GM21576 (cell line): Measurements from ENCODE around the gene PKP1.

Source experiments
- ATAC-seq: cut with Tn5 transposase; IDR thresholded peaks from one replicate; pipeline ENCODE4 v1.9.1; 2021; ENCODE audit warnings: mild to moderate bottlenecking, moderate library complexity; ENCODE audit not compliant: unreplicated experiment

The PKP1 gene

GRCh38 chr1:201277441-201277840 is 5.9 kb upstream of the PKP1 start:
- ATAC-seq: no peak

DNA sequence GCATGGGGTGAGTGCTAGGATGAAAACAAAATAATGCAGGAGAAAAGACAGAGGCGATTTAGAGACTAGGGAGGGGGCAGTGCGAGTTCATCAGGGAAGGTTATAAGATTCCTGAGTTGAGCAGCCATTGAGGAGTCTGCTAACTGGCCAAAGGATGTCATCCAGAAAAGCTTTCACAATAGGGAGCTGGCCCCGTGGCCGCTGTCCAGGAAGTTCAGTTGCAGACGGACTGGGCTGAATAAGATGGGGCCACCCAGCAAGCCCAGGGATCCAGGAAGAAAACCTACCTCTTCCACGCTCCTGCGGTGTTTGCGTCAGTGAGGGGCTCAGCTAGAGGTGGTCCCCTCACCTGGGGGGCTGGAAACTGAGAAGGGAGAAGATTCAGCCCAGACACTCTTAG is 4.0 kb upstream of the PKP1 start:
- no peak for ATAC-seq

- ATAC-seq: no peak
Observed at GRCh38 chr1:201280884-201281283, 2.4 kb upstream of the PKP1 start.

DNA sequence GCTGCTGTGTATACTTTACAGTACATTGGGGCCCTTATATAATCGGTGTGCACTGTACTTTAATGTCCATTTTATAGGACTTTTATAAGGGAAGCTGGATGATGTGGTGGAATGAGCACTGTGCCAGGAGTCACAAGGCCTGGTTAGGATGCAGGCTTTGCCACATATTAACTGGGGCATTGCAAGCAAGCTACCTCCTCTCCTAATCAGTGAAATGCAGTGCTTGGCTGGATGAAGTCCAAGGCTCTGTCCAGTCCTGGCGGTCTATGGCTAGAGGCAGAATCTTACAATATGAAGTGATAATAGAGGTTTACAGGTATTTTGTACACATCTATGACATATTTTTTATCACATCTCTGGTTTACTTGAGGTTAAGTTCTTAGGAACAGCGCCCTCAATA is 1.7 kb upstream of the PKP1 start:
- ATAC-seq: no peak

- ATAC-seq: no peak
Observed at GRCh38 chr1:201282216-201282615, 1.1 kb upstream of the PKP1 start.

DNA sequence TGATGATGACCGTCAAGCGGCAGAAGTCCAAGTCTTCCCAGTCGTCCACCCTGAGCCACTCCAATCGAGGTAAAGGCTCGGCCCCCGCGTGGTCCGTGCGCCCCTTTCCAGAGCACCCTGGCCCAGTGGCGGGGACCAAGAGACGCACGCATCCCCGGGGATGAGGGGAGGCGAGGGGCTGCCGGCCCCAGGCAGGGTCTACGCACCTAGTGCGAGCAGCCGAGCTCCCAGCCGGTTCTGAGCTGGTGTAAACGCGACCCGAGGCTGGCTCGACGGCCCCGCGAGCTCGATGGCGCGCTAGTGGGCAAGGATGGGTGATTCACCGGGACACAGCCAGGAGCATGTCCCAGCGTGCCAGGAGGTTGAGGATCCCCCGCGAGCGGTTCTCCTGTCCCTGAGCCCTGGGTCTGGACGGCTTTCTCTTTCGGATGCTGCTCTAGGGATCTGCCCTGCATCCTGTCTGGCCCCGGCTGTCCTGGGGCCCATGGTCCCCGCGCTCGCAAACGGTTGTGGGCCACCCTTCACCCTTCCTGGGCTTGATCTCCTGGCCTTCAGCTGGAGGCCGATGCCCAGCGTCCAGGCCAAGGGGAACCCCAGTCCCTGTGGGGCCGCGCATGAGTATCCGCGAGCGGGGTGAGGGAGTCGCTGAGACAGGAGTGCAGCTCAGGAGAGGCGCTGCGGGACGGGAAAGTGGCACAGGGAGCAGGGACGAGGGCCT is 689 bp downstream of the PKP1 start:
- no peak for ATAC-seq

DNA sequence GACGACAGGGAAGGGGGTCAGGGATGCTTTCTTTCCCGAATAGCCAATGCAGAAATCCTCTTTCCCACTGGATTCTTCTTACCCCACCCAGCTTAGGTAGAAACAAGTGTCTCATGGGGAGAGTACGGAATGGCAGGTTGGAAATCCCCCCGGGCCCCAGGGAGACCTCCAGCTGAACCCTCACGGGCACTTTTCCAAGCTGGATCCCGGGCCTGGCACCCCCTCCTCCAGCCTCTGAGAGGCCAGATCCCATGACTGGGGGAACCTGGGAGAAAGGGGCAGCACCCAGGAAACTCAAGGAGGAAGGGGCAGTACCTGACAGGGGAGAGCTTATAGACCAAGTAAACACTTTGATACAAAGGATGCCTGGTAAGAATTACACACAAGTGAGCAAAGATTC is 1.3 kb downstream of the PKP1 start:
- no peak for ATAC-seq

GRCh38 chr1:201285846-201286245 is 2.5 kb downstream of the PKP1 start:
- no peak for ATAC-seq

GRCh38 chr1:201286445-201286844 is 3.1 kb downstream of the PKP1 start:
- no peak for ATAC-seq

- no peak for ATAC-seq
Observed at GRCh38 chr1:201288007-201288406, 4.7 kb downstream of the PKP1 start.

DNA sequence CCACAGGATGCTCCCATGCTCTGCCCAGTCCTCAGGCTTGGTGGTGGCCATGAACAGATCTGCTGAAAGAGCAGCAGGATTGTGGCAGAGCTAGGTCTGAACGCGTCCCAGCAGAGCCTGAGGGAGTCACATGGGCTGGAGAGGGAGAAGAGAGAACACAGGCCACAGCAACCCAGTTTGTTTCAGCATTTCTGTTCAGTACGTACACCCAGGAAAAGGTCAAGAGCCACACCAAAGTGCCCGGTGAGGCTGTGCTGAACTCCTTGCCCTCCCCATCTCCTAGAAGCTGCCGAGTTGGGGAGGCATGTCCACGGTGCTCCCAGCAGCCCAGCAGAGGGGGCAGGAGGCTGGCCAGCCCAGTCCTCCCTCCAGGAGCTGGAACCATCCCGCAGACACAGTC is 5.5 kb downstream of the PKP1 start:
- ATAC-seq: no peak

GRCh38 chr1:201290551-201290950 is 7.2 kb downstream of the PKP1 start:
- no peak for ATAC-seq

DNA sequence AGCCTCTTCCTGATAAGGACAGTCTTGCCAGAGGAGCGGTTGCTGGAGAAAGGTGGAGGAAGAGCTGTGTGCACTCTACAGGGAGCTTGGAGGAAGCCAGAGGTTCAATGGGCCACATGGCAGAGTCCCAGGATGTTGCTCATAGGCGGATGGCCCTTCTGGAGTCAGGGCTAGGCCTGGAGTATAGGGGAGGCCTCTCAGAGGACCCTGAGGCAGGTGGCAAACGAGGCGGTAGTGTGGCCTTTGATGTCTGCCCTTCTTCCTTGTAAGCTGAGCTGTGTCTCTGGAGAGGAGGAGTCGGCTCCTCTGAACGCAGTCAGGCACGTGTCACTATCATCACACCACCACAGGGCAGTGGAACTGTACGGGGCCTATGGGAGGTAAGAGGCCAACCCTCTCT is 8.6 kb downstream of the PKP1 start:
- no peak for ATAC-seq

GRCh38 chr1:201294876-201295275 is 11.6 kb downstream of the PKP1 start:
- no peak for ATAC-seq

DNA sequence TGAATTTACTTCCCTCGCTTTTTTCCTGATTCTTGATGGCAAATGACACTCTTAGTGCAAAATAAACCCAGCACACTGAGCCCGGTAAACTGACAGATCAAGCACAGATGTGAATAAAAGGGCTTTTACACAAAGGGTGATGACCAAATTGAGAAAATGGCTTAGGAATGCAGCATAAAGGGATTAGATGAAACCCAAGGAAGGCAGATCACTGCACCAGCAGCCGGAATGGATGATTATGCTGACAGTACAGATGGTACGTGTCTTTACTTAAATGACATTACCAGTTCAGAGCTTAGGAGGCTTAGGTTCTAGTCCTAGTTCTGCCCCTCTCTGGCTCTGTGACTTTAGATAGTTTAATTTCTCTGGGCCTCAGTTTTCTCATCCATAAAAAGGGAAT is 12.0 kb downstream of the PKP1 start:
- ATAC-seq: no peak

DNA sequence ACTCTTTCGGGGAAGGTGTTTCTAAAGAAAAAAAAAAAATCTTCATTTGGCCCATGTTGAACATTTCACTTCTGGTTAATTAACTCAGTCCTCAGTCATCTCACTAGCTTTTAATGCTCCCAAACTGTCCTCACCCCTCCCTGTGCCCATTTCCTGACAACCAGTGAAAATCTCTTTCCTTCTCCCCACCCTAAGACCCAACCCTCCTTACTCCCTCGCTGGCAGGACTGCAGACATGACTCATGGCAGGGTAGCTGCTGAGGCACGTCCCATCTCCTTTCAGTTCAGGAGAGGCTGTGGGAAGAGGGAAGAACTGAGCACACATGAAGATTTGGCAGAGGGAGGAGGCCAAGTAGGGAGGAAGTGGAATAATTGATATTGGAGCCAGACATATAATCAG is 12.6 kb downstream of the PKP1 start:
- no peak for ATAC-seq

DNA sequence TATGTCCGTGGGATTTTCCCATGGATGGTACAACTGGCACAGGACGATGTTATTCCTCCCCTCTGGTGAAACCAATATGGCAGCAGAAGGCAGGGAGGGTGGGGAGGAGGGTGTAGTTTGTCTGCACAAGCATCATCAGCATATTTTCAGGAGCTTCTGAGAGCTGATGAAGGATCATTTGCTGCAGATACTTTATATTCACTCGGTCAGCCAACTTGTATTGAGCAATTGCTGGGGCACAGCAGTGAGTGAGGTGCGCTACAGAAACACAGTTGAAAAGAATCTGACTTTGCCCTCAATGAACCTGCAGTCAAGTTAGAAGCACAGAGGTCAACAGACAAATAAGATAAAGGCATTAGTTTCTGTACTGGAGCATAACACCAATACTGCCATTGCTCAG is 13.0 kb downstream of the PKP1 start:
- no peak for ATAC-seq

- no peak for ATAC-seq
Observed at GRCh38 chr1:201298396-201299381, 15.4 kb downstream of the PKP1 start.

DNA sequence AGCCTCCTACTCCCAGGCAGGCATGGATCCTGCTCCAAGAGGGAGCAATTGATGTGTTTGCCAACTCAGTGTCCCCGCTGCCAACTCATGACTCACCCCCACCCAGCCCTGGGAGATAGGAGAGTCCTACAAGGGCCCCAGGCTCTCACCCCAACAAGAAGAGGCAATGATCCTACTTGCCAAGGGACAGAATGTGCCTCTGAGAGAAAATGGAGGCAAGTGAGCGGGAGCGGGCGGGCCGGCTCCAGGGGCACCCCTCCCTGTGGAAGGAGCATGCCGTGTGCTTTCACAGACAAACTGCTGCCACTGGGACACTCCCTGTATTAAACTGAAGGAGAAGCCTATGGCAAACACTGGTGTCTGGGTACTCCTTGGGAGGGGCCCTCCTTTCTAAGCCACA is 16.7 kb downstream of the PKP1 start:
- no peak for ATAC-seq

DNA sequence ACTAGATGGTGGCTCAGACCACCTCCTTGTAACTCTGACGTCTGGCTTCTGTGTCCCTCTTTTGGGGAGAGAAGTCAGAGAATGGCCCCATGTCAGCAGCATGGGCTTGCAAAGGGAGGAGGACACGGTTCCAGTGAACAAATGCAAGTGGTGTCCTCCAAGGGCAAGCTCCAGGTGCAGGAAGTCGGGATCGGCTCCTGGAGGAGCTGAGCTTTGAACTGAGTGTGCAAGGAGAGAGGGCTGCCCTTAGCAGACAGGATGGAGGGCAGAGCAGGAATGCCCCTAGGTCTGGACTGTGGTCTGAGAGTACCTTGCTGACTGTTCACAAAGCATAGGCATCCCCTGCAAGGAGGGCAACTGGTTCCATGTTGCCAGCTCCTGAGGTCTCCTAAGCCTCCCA is 17.3 kb downstream of the PKP1 start:
- ATAC-seq: no peak

DNA sequence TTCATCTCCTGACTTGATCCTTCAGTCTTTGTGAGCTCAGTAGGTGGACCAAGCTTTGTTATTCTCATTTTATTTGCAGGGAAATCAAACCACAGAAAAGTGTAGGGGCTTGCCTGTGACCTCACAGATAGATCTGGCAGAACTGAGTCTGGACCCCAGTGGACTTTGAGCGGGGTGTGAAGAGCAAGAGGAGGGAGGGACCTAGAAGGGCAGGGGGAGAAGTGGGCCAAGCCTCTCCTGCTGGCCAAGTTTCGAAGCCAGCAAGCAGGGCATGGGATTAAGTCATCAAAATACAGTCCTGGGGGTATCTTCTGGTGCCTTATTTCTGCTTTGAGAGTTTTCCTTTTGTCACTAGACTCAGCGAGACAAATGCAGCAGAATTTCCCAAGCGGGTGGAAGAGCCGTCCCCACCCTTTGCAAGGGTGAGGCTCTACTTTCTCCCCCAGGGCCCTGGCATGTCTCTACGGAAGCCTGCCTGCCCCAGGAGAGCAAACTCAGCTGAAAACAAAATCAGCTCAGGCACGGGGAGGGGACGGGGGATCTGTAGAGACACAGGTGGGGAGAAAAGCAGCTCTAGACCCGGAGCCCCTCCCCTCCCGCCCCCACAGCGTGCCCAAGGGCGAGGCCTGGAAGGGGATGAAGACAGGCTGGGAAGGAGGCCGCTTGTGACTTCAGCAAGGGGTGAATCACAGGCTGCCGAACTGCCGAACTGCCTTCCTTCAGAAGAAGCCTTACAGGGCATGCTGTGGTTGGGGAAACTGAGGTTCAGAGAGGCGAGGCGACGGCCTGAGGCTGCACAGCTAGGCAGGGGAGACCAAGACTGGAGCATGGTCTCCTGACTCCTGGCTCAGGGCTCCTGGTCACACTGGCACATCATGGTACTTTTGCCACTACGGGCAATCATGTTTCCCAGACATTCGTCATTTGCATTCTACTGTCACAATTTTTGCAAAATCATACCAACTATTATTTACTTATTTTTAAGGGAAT is 19.2 kb downstream of the PKP1 start:
- ATAC-seq: no peak
